Smooth muscle cell (in vitro differentiated cells): ENCODE data around the gene MAP3K5. TPM values are rescaled to one million over a fixed set of nuclear protein-coding genes. Genes with fewer than 3 reads are reported as not detected.

Experiments
- DNase-seq: peaks from one replicate; lab custom pipeline; 2025; ENCODE audit not compliant: unreplicated experiment; lab: John Stamatoyannopoulos, UW
- H2AFZ ChIP-seq: fragments of 200-600 bp; sonication (generic); 2 replicates; pipeline ENCODE4 v1.6.0; 2016; ENCODE audit warnings: antibody characterized with exemption, low read depth, mild to moderate bottlenecking
- H3F3A ChIP-seq: fragments of 200-600 bp; sonication (generic); 2 replicates; pipeline ENCODE4 v1.6.0; 2017; ENCODE audit warnings: antibody characterized with exemption, low read depth
- H3K27ac ChIP-seq: fragments of 200-600 bp; sonication (generic); 2 replicates; pipeline ENCODE4 v1.5.1; 2016; ENCODE audit warnings: low read depth, mild to moderate bottlenecking
- H3K27me3 ChIP-seq: fragments of 200-600 bp; sonication (generic); 2 replicates; pipeline ENCODE4 v1.6.1; 2016; ENCODE audit warnings: low read depth, mild to moderate bottlenecking
- H3K36me3 ChIP-seq: fragments of 200-600 bp; sonication (generic); 2 replicates; pipeline ENCODE4 v1.5.1; 2016; ENCODE audit warnings: low read depth
- H3K4me1 ChIP-seq: fragments of 200-600 bp; sonication (generic); 2 replicates; pipeline ENCODE4 v1.5.1; 2016; ENCODE audit warnings: low read depth
- H3K4me2 ChIP-seq: fragments of 200-600 bp; sonication (generic); 2 replicates; pipeline ENCODE4 v1.6.0; 2016; ENCODE audit warnings: mild to moderate bottlenecking
- H3K4me3 ChIP-seq: fragments of 200-600 bp; sonication (generic); 2 replicates; pipeline ENCODE4 v1.5.1; 2016; ENCODE audit warnings: mild to moderate bottlenecking
- H3K79me2 ChIP-seq: fragments of 200-600 bp; sonication (generic); 2 replicates; pipeline ENCODE4 v1.6.0; 2016; ENCODE audit warnings: low read depth, mild to moderate bottlenecking
- H3K9ac ChIP-seq: fragments of 200-600 bp; sonication (generic); 2 replicates; pipeline ENCODE4 v1.6.0; 2016; ENCODE audit warnings: low read depth
- H3K9me3 ChIP-seq: fragments of 200-600 bp; sonication (generic); replicated peaks from 2 replicates; pipeline ENCODE4 v1.5.1; 2016; ENCODE audit warnings: low read depth
- H4K20me1 ChIP-seq: fragments of 200-600 bp; sonication (generic); 2 replicates; pipeline ENCODE4 v1.6.0; 2016; ENCODE audit warnings: low read depth
- WGBS: methylation state at CpG from one replicate; pipeline ENCODE4 v1.1.7; 2016; ENCODE audit warnings: low lambda C conversion rate; 5-methylcytosine and 5-hydroxymethylcytosine counted together
- polyA plus RNA-seq: library from polyadenylated mRNA; unstranded; fragments of >200 nt; fragmentation: Nextera tagmentation; extraction: Ambion mirVana; gene quantifications from 2 replicates; pipeline ENCODE4 v1.2.1, GENCODE V29; 2016
- total RNA-seq: library from RNA; depleted of rRNA; stranded (reverse); fragments of >200 nt; gene quantifications from 2 replicates; pipeline ENCODE4 v1.2.3, GENCODE V29; 2014
- TF ChIP-seq, protein P1 (sequence below): fragments of 200-600 bp; sonication (generic); IDR thresholded peaks from 2 replicates; pipeline ENCODE4 v1.5.1; 2017; ENCODE audit warnings: borderline replicate concordance, mild to moderate bottlenecking, antibody characterized with exemption; ENCODE audit not compliant: insufficient read depth, poor library complexity, severe bottlenecking

The MAP3K5 gene
- total and polyA plus RNA-seq, 2 experiments from 2014 or later = 0.93 to 2.1 TPM

DNA sequence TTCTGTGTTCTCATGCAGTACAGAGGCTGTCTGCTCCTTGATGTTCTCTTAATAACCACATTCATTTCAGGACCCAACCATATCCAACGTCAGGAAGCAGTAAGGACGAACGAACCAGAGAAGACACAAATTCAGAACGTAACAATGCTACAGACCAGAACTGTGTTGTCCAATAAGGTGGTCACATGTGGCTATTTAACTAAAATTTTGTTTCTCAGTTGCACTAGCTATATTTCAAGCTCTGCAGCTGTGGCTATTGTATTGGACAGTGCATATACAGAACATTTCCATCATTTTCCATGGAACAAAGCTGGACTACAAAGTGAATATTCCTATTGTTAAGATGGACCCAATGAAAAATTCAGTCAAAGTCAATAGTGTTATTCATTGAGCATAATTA is 269.1 kb downstream of the MAP3K5 start:
- Histone ChIP-seq H3K4me2 (no peak overlapping the region), H3K36me3 (no peaks in the 10 kb centered on the region), H3K4me3 (no peak overlapping the region), H3K27me3 (no peaks in the 10 kb centered on the region), H4K20me1 (no peaks in the 10 kb centered on the region), H3K9me3 (no peaks in the 10 kb centered on the region), H2AFZ (no peak overlapping the region), H3K79me2 (no peaks in the 10 kb centered on the region), H3K4me1 (peaks cover 31% of the 10 kb centered on the region), H3F3A (no peaks in the 10 kb centered on the region), H3K27ac (no peak overlapping the region), H3K9ac (no peak overlapping the region)
- TF ChIP-seq, protein P1, sequence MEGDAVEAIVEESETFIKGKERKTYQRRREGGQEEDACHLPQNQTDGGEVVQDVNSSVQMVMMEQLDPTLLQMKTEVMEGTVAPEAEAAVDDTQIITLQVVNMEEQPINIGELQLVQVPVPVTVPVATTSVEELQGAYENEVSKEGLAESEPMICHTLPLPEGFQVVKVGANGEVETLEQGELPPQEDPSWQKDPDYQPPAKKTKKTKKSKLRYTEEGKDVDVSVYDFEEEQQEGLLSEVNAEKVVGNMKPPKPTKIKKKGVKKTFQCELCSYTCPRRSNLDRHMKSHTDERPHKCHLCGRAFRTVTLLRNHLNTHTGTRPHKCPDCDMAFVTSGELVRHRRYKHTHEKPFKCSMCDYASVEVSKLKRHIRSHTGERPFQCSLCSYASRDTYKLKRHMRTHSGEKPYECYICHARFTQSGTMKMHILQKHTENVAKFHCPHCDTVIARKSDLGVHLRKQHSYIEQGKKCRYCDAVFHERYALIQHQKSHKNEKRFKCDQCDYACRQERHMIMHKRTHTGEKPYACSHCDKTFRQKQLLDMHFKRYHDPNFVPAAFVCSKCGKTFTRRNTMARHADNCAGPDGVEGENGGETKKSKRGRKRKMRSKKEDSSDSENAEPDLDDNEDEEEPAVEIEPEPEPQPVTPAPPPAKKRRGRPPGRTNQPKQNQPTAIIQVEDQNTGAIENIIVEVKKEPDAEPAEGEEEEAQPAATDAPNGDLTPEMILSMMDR = no peak
- no peak for DNase-seq
- 94% methylated on average over 4 of the region's 4 CpGs for WGBS

DNA sequence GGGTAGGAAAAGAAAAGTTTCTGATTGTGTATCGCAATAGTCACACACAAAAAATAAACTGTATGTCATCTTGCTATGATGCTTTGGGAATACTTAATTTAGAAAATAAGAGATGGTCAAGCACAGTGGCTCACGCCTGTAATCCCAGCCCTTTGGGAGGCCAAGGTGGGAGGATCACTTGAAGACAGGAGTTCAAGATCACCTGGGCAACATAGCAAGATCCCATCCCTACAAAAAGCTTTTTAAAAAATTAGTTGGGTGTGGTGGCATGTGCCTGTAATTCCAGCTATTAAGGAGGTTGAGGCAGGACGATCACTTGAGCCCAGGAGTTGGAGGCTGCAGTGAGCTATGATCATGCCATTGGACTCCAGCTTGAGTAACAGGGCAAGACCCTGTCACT is 269.6 kb downstream of the MAP3K5 start:
- 95% methylated on average over 3 of the region's 3 CpGs for WGBS
- H3K27ac ChIP-seq = no peak overlapping the region
- H3K9ac ChIP-seq = no peak overlapping the region
- no peak for DNase-seq
- H3K4me3 ChIP-seq = no peak overlapping the region
- H3K27me3 ChIP-seq = no peaks in the 10 kb centered on the region
- no peak overlapping the region for H2AFZ ChIP-seq
- H3K36me3 ChIP-seq = no peaks in the 10 kb centered on the region
- H3K9me3 ChIP-seq = no peaks in the 10 kb centered on the region
- TF ChIP-seq, protein P1 = no peak
- no peaks in the 10 kb centered on the region for H3K79me2 ChIP-seq
- no peak overlapping the region for H3K4me2 ChIP-seq
- H4K20me1 ChIP-seq = no peaks in the 10 kb centered on the region
- H3F3A ChIP-seq = no peaks in the 10 kb centered on the region
- H3K4me1 ChIP-seq = peaks cover 27% of the 10 kb centered on the region

DNA sequence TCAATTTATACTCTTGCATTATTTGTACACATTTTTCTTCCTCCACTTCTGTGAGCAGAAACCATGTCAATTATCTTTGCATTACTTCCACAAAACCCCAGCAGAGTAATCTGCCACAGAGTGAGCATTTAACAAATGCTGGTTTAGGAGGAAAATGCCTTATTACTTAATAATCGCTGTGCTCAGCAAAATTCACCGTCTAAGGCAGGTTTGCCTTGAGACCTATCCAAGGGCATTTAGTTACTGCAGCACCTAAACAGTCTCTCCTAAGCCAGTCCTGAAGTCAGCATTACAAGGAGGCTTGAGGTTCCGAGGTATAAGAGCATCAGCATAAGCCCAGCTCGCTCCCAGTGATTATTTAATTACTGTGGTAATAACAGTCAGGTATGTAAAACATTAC is 270.4 kb downstream of the MAP3K5 start:
- H3K9me3 ChIP-seq = no peaks in the 10 kb centered on the region
- no peak for DNase-seq
- no peak overlapping the region for H3K4me3 ChIP-seq
- no peak overlapping the region for H2AFZ ChIP-seq
- H3K79me2 ChIP-seq = no peaks in the 10 kb centered on the region
- peaks cover 19% of the 10 kb centered on the region for H3K4me1 ChIP-seq
- no peaks in the 10 kb centered on the region for H4K20me1 ChIP-seq
- no peaks in the 10 kb centered on the region for H3F3A ChIP-seq
- no peak overlapping the region for H3K9ac ChIP-seq
- WGBS = 89% methylated on average over 4 of the region's 4 CpGs
- H3K27me3 ChIP-seq = no peaks in the 10 kb centered on the region
- no peak overlapping the region for H3K4me2 ChIP-seq
- H3K27ac ChIP-seq = no peak overlapping the region
- TF ChIP-seq, protein P1 = no peak
- H3K36me3 ChIP-seq = no peaks in the 10 kb centered on the region

DNA sequence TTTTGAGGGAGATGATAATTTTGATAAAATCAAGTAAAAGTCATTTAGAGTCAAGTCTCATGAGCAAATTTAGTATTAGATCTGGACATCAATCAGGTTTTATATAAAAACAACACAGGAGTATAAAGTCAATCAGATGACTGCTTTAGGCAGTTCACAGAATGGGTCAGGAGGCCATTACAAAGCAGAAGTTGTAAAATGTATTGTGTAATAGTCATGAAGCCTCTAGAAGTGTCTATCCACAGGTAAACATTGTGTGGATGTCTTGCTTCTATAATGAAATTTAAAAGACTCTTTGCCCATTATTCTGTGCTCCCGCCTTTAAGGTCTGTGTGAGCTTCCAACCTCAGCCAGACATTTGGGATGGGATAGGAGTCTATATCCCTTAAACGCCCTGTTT is 270.9 kb downstream of the MAP3K5 start:
- no peaks in the 10 kb centered on the region for H3K79me2 ChIP-seq
- no peak overlapping the region for H3K9ac ChIP-seq
- H3K4me1 ChIP-seq = peaks cover 14% of the 10 kb centered on the region
- H3K4me2 ChIP-seq = no peak overlapping the region
- H4K20me1 ChIP-seq = no peaks in the 10 kb centered on the region
- DNase-seq = no peak
- H3K4me3 ChIP-seq = no peak overlapping the region
- 84% methylated on average over 2 of the region's 2 CpGs for WGBS
- H3K9me3 ChIP-seq = no peaks in the 10 kb centered on the region
- TF ChIP-seq, protein P1 = no peak
- H3F3A ChIP-seq = no peaks in the 10 kb centered on the region
- H2AFZ ChIP-seq = no peak overlapping the region
- no peak overlapping the region for H3K27ac ChIP-seq
- no peaks in the 10 kb centered on the region for H3K36me3 ChIP-seq
- no peaks in the 10 kb centered on the region for H3K27me3 ChIP-seq
